Measurements from ENCODE around the gene BSDC1. TPM values are rescaled to one million over a fixed set of nuclear protein-coding genes. Genes with fewer than 3 reads are reported as not detected.

Gene BSDC1
- total RNA-seq, 2 experiments from 2014 or later, result 52.5 to 52.6 TPM

- peaks cover 45% of the 10 kb centered on the region for H3K4me1 Mint-ChIP-seq
- ChIA-PET POLR2A (interaction anchor here (1.0 to 3.9 kb wide), 4 partner anchors 16 to 101 kb away, joined by 3 to 24 read pairs (median 4); partner anchors contain the start of genes BSDC1, LCK and MARCKSL1), CTCF (interaction anchor here (0.8 to 1.9 kb wide), 5 partner anchors 10 to 111 kb away, joined by 3 to 16 read pairs (median 4); partner anchors contain the start of gene MARCKSL1)
- peak overlapping the region; percentile 67 for H3K27ac Mint-ChIP-seq
- H3K4me3 Mint-ChIP-seq, result peak overlapping the region; percentile 77
- DNase-seq, result peak; percentile 93
- H3K27me3 Mint-ChIP-seq, result peaks cover 5% of the 10 kb centered on the region
- peaks cover 3% of the 10 kb centered on the region for H3K9me3 Mint-ChIP-seq
- no peaks in the 10 kb centered on the region for H3K36me3 Mint-ChIP-seq (ENCODE audit: low read depth)
Measured at GRCh38 chr1:32351399-32352238, 42.6 kb downstream of the BSDC1 start.

- DNase-seq, result no peak
- H3K36me3 Mint-ChIP-seq (ENCODE audit: low read depth), result no peaks in the 10 kb centered on the region
- CTCF ChIA-PET, result interaction anchor here (0.6 to 1.9 kb wide), 6 partner anchors 9 to 277 kb away, joined by 3 to 16 read pairs (median 4); partner anchors contain the start of gene MARCKSL1
- H3K27me3 Mint-ChIP-seq, result peaks cover 11% of the 10 kb centered on the region
- peaks cover 46% of the 10 kb centered on the region for H3K4me1 Mint-ChIP-seq
- peak overlapping the region; percentile 77 for H3K4me3 Mint-ChIP-seq
- POLR2A ChIA-PET, result interaction anchor here (1.7 to 3.9 kb wide), 2 partner anchors 15 to 100 kb away, joined by 4 to 24 read pairs; partner anchors contain the start of genes LCK and MARCKSL1
- H3K27ac Mint-ChIP-seq, result peak overlapping the region; percentile 67
- H3K9me3 Mint-ChIP-seq, result peaks cover 3% of the 10 kb centered on the region
Measured at GRCh38 chr1:32350785-32351398, 43.3 kb downstream of the BSDC1 start.

GRCh38 chr1:32349211-32349708 lies 45.0 kb downstream of the BSDC1 start:
- DNase-seq, result peak; percentile 22
- H3K27me3 Mint-ChIP-seq, result peaks cover 11% of the 10 kb centered on the region
- CTCF ChIA-PET, result interaction anchor here (1.3 kb wide), 1 partner anchor 13 kb away, joined by 3 read pairs; the partner anchor contains the start of gene MARCKSL1
- no peaks in the 10 kb centered on the region for H3K36me3 Mint-ChIP-seq (ENCODE audit: low read depth)
- H3K4me3 Mint-ChIP-seq, result no peak overlapping the region
- peaks cover 49% of the 10 kb centered on the region for H3K4me1 Mint-ChIP-seq
- peaks cover 3% of the 10 kb centered on the region for H3K9me3 Mint-ChIP-seq
- H3K27ac Mint-ChIP-seq, result peak overlapping the region; percentile 31
- POLR2A ChIA-PET, result interaction anchor here (1.1 to 5.8 kb wide), 4 partner anchors 13 to 126 kb away, joined by 3 to 34 read pairs (median 14); partner anchors contain the start of gene MARCKSL1

GRCh38 chr1:32346532-32347157 lies 47.6 kb downstream of the BSDC1 start:
- Mint-ChIP-seq H3K4me1 (peaks cover 50% of the 10 kb centered on the region), H3K27ac (no peak overlapping the region), H3K36me3 (ENCODE audit: low read depth) (no peaks in the 10 kb centered on the region), H3K4me3 (no peak overlapping the region), H3K9me3 (peaks cover 3% of the 10 kb centered on the region), H3K27me3 (peaks cover 11% of the 10 kb centered on the region)
- ChIA-PET CTCF (no interaction called here), POLR2A (interaction anchor here (5.8 kb wide), 1 partner anchor 10 kb away, joined by 34 read pairs; the partner anchor contains the start of gene MARCKSL1)
- no peak for DNase-seq

- POLR2A ChIA-PET, result interaction anchor here (0.7 to 5.8 kb wide), 3 partner anchors 8 to 122 kb away, joined by 3 to 34 read pairs (median 3); partner anchors contain the start of gene MARCKSL1
- H3K4me3 Mint-ChIP-seq, result no peak overlapping the region
- H3K27me3 Mint-ChIP-seq, result peaks cover 11% of the 10 kb centered on the region
- H3K27ac Mint-ChIP-seq, result no peak overlapping the region
- H3K4me1 Mint-ChIP-seq, result peaks cover 43% of the 10 kb centered on the region
- H3K36me3 Mint-ChIP-seq (ENCODE audit: low read depth), result no peaks in the 10 kb centered on the region
- no peaks in the 10 kb centered on the region for H3K9me3 Mint-ChIP-seq
- no peak for DNase-seq
- CTCF ChIA-PET, result interaction anchor here (0.9 to 1.6 kb wide), 2 partner anchors 9 to 129 kb away, joined by 3 to 4 read pairs; partner anchors contain the start of gene MARCKSL1
Measured at GRCh38 chr1:32345289-32345827, 48.9 kb downstream of the BSDC1 start.

- no peak for DNase-seq
- ChIA-PET CTCF (interaction anchor here (0.6 kb wide), 1 partner anchor 275 kb away, joined by 4 read pairs; no protein-coding TSS in a partner anchor), POLR2A (no interaction called here)
- Mint-ChIP-seq H3K4me1 (peaks cover 30% of the 10 kb centered on the region), H3K27ac (no peak overlapping the region), H3K36me3 (ENCODE audit: low read depth) (no peaks in the 10 kb centered on the region), H3K9me3 (no peaks in the 10 kb centered on the region), H3K4me3 (no peak overlapping the region), H3K27me3 (peaks cover 17% of the 10 kb centered on the region)
Measured at GRCh38 chr1:32342704-32343103, 51.5 kb downstream of the BSDC1 start.

- peaks cover 37% of the 10 kb centered on the region for H3K4me1 Mint-ChIP-seq
- no peaks in the 10 kb centered on the region for H3K9me3 Mint-ChIP-seq
- H3K27ac Mint-ChIP-seq, result no peak overlapping the region
- POLR2A ChIA-PET, result no interaction called here
- H3K27me3 Mint-ChIP-seq, result peaks cover 17% of the 10 kb centered on the region
- H3K36me3 Mint-ChIP-seq (ENCODE audit: low read depth), result no peaks in the 10 kb centered on the region
- no peak overlapping the region for H3K4me3 Mint-ChIP-seq
- no peak for DNase-seq
- CTCF ChIA-PET, result interaction anchor here (0.6 to 2.0 kb wide), 2 partner anchors 9 to 126 kb away, joined by 3 to 7 read pairs; no protein-coding TSS in a partner anchor
Measured at GRCh38 chr1:32341971-32342370, 52.3 kb downstream of the BSDC1 start.

GRCh38 chr1:32341186-32341757 lies 53.0 kb downstream of the BSDC1 start:
- Mint-ChIP-seq H3K4me1 (peaks cover 37% of the 10 kb centered on the region), H3K27me3 (peaks cover 14% of the 10 kb centered on the region), H3K36me3 (ENCODE audit: low read depth) (no peaks in the 10 kb centered on the region), H3K9me3 (no peaks in the 10 kb centered on the region), H3K27ac (no peak overlapping the region), H3K4me3 (no peak overlapping the region)
- ChIA-PET CTCF (interaction anchor here (2.0 kb wide), 1 partner anchor 10 kb away, joined by 7 read pairs; no protein-coding TSS in a partner anchor), POLR2A (no interaction called here)
- DNase-seq, result no peak

- Mint-ChIP-seq H3K36me3 (ENCODE audit: low read depth) (peaks cover 4% of the 10 kb centered on the region), H3K27ac (no peak overlapping the region)
- POLR2A ChIA-PET, result interaction anchor here (1.5 kb wide), 1 partner anchor 14 kb away, joined by 3 read pairs; no protein-coding TSS in a partner anchor
Measured at GRCh38 chr1:32339363-32339978, 54.8 kb downstream of the BSDC1 start.

GRCh38 chr1:32338637-32339145 lies 55.5 kb downstream of the BSDC1 start:
- no peaks in the 10 kb centered on the region for H3K9me3 Mint-ChIP-seq
- peaks cover 46% of the 10 kb centered on the region for H3K4me1 Mint-ChIP-seq
- peaks cover 13% of the 10 kb centered on the region for H3K27me3 Mint-ChIP-seq
- POLR2A ChIA-PET, result interaction anchor here (1.5 kb wide), 1 partner anchor 14 kb away, joined by 3 read pairs; no protein-coding TSS in a partner anchor
- H3K36me3 Mint-ChIP-seq (ENCODE audit: low read depth), result peaks cover 10% of the 10 kb centered on the region
- DNase-seq, result no peak
- CTCF ChIA-PET, result no interaction called here
- no peak overlapping the region for H3K4me3 Mint-ChIP-seq
- no peak overlapping the region for H3K27ac Mint-ChIP-seq

More at GRCh38 chr1:32339363-32339978, 54.8 kb downstream of the BSDC1 start:
- Mint-ChIP-seq H3K4me1 (peaks cover 40% of the 10 kb centered on the region), H3K4me3 (no peak overlapping the region), H3K9me3 (no peaks in the 10 kb centered on the region), H3K27me3 (peaks cover 9% of the 10 kb centered on the region)
- CTCF ChIA-PET, result no interaction called here
- no peak for DNase-seq

All from activated CD4-positive, alpha-beta memory T cell treated with anti-CD3 and anti-CD28 coated beads, Interleukin-2, amount 10 ng/mL, durations not matched to agents 7 days and 5 days (primary cell).